Measurements from ENCODE around the gene KCNK10. TPM values are rescaled to one million over a fixed set of nuclear protein-coding genes. Genes with fewer than 3 reads are reported as not detected.

KCNK10 gene
- total and polyA plus RNA-seq, 10 of the 15 experiments (the other 5 are each of a cell fraction or from before 2014, with no cell fraction given): 0.01 to 0.06 (median 0.02) TPM; not detected in 7

GRCh38 chr14:88209273-88209672 is 113.8 kb downstream of the KCNK10 start:
- intact Hi-C loops (cut with micrococcal nuclease; ENCODE audit: unreplicated experiment): no loop called here
- no peak overlapping the region for H3K4me3 ChIP-seq
- TF ChIP-seq BACH1 (IDR thresholded peaks at IDR 0.05; ENCODE audit: borderline replicate concordance) (no peak), CREB1 (IDR thresholded peaks at IDR 0.05; ENCODE audit: low read depth) (no peak), EED (IDR thresholded peaks at IDR 0.05; ENCODE audit: low read depth) (no peak), CEBPB (IDR thresholded peaks at IDR 0.05; ENCODE audit: borderline replicate concordance in 1 of 2, low read depth in 2 of 2, low read length in 2 of 2) (no peak), ATF2 (IDR thresholded peaks at IDR 0.05; ENCODE audit: low read length) (no peak), CBX5 (IDR thresholded peaks at IDR 0.05; ENCODE audit: low read depth) (no peak), SMAD5 (IDR thresholded peaks at IDR 0.05; ENCODE audit: low read depth) (no peak), CTCF (IDR thresholded peaks at IDR 0.05 in 2 of 3, conservative IDR thresholded peaks at IDR 0.05 in 1 of 3; ENCODE audit: control insufficient read depth in 2 of 3, extremely low read depth in 1 of 3, insufficient read depth in 1 of 3, low read depth in 3 of 3, low read length in 3 of 3) (no peak), SPI1 (IDR thresholded peaks at IDR 0.05; ENCODE audit: borderline replicate concordance, insufficient read depth, low read depth, low read length) (no peak), HSF1 (IDR thresholded peaks at IDR 0.05; ENCODE audit: low read depth, low read length) (no peak), PAX5 (IDR thresholded peaks at IDR 0.05; ENCODE audit: borderline replicate concordance, low read depth, low read length) (no peak), ZNF217 (IDR thresholded peaks at IDR 0.05) (no peak), ZBTB40 (IDR thresholded peaks at IDR 0.05; ENCODE audit: borderline replicate concordance) (no peak), ZNF207 (IDR thresholded peaks at IDR 0.05; ENCODE audit: borderline replicate concordance) (no peak), WRNIP1 (IDR thresholded peaks at IDR 0.05; ENCODE audit: borderline replicate concordance, low read depth, low read length) (no peak), SMARCA5 (IDR thresholded peaks at IDR 0.05) (no peak), POLR2A (IDR thresholded peaks at IDR 0.05; ENCODE audit: low read depth, low read length) (no peak)

More at GRCh38 chr14:88209273-88209672, 113.8 kb downstream of the KCNK10 start:
- no peaks in the 10 kb centered on the region for H4K20me1 ChIP-seq (ENCODE audit: control insufficient read depth, insufficient read depth)
- SMC1A ChIA-PET (ENCODE audit: uncharacterized antibody, unreplicated experiment): interaction anchor here (1.2 kb wide), 1 partner anchor 9 kb away, joined by 3 read pairs; no protein-coding TSS in a partner anchor
- no peak overlapping the region for H3K27ac ChIP-seq (ENCODE audit: control insufficient read depth, insufficient read depth)
- BruUV-seq (replicated peaks): no TSS peak
- FAIRE-seq (no peak), ATAC-seq (no peak), DNase-seq (ENCODE audit: low read depth, low spot score) (no peak)
- 57% methylated on average over 17 of the region's 17 CpGs for WGBS (ENCODE audit: insufficient coverage, insufficient replicate concordance, low lambda C conversion rate, missing lambda C conversion rate)
- no peak overlapping the region for H2AFZ ChIP-seq (ENCODE audit: control insufficient read depth, low read depth, low read length)
- no peak overlapping the region for H3K9ac ChIP-seq (ENCODE audit: control insufficient read depth, insufficient read depth, low read length)
- H3K4me1 ChIP-seq (ENCODE audit: control insufficient read depth, insufficient read depth, low read length): no peaks in the 10 kb centered on the region
- H3K79me2 ChIP-seq (ENCODE audit: control insufficient read depth, insufficient read depth, low read length): no peaks in the 10 kb centered on the region
- no peaks in the 10 kb centered on the region for H3K9me3 ChIP-seq (replicated peaks; ENCODE audit: control insufficient read depth, insufficient read depth, low read length)
- H3K4me2 ChIP-seq (ENCODE audit: control insufficient read depth, insufficient read depth): no peak overlapping the region
- POLR2A ChIA-PET: no interaction called here
- no peaks in the 10 kb centered on the region for H3K36me3 ChIP-seq (ENCODE audit: control insufficient read depth in 2 of 2, insufficient read depth in 2 of 2, low read length in 1 of 2)
- in situ Hi-C loops (cut with MboI): no loop called here
- RAD21 ChIA-PET (ENCODE audit: unreplicated experiment): no interaction called here
- H3K27me3 ChIP-seq (replicated peaks in 1 of 2; ENCODE audit: control insufficient read depth in 2 of 2, insufficient read depth in 2 of 2, low read length in 1 of 2): no peaks in the 10 kb centered on the region
- CTCF ChIA-PET: interaction anchor here (1.7 kb wide), 1 partner anchor 20 kb away, joined by 8 read pairs; no protein-coding TSS in a partner anchor
